Activated T-cell treated with anti-CD3 and anti-CD28 coated beads, Interleukin-2, amount 50 U/mL, for 24 hours (primary cell): ENCODE results near the gene SRD5A3.

Source experiments
- DNase-seq: peaks from one replicate; pipeline ENCODE4 v3.0.0-alpha.2; 2020
- H3K27ac Mint-ChIP-seq: 2 replicates; pipeline ENCODE4 v1.8.0; 2020; ENCODE audit warnings: mild to moderate bottlenecking, mixed read lengths
- H3K27me3 Mint-ChIP-seq: 2 replicates; pipeline ENCODE4 v1.8.0; 2020; ENCODE audit warnings: mixed read lengths
- H3K36me3 Mint-ChIP-seq: 2 replicates; pipeline ENCODE4 v1.8.0; 2020; ENCODE audit warnings: low read depth, mixed read lengths
- H3K4me1 Mint-ChIP-seq: 2 replicates; pipeline ENCODE4 v1.8.0; 2020; ENCODE audit warnings: low read depth, mixed read lengths
- H3K4me3 Mint-ChIP-seq: 2 replicates; pipeline ENCODE4 v1.8.0; 2020; ENCODE audit warnings: mild to moderate bottlenecking, moderate library complexity, mixed read lengths
- H3K9me3 Mint-ChIP-seq: 2 replicates; pipeline ENCODE4 v1.8.0; 2020; ENCODE audit warnings: mixed read lengths

Gene SRD5A3

DNA sequence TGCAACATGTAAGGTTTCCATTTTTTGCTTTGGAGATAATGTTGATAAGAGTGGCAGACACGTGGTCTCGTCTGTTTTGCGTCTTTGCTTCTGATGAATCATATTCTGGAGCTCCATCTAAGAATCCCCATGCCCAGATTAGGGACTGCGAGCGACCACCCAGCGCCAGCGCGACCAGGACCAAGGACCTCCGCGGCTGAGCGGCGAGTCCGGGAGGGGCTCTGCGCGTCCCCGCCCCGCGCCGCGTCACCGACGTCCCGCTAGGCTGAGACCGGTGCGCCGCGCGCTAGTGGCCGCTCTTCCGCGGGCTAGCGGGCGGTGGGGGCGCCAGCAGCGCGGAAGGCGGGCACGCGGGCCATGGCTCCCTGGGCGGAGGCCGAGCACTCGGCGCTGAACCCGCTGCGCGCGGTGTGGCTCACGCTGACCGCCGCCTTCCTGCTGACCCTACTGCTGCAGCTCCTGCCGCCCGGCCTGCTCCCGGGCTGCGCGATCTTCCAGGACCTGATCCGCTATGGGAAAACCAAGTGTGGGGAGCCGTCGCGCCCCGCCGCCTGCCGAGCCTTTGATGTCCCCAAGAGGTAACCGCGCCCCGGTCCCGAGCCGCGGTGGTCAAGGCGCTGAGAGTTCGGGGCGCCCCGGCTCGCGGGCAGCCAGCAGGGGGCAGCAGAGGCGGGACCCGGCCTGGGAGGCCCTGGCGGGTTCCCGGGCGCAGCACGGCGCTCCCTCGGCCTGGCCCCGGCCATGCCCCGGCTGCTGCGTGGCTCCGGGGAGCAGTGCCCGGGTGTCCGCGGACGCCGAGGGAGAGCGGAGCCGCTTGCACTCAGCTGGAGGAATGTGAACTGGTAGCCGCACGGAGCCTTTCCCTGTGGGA, at the start of gene SRD5A3:
Gene SRD5A3, plus strand, starts transcription at position 263 of the 871 bp plus-strand sequence. Its CDS starts 95 bp downstream, at position 358.
- Mint-ChIP-seq H3K36me3 (peaks cover 2% of the 10 kb centered on the region), H3K9me3 (no peaks in the 10 kb centered on the region), H3K27me3 (no peaks in the 10 kb centered on the region), H3K27ac (peak within 1 kb of the TSS; percentile 92), H3K4me3 (peak within 1 kb of the TSS; percentile 88), H3K4me1 (peaks cover 23% of the 10 kb centered on the region)
- DNase-seq, result peak; percentile 92

DNA sequence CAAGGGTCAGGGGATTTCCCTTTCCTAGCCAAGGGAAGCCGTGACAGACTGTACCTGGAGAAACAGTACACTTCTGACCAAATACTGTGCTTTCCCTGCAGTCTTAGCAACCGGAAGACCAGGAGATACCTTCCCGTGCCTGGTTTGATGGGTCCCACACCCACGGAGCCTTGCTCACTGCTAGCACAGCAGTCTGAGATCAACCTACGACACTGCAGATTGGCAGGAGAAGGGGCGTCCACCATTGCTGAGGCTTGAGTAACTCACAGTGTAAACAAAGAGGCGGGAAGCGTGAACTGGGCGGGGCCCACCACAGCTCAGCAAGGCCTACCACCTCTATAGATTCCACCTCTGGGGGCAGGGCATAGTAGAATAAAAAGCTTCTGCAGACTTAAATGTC, 48.7 kb upstream of the SRD5A3 start:
- Mint-ChIP-seq H3K4me1 (no peaks in the 10 kb centered on the region), H3K27ac (no peak overlapping the region), H3K9me3 (no peaks in the 10 kb centered on the region), H3K36me3 (no peaks in the 10 kb centered on the region), H3K27me3 (peaks cover 10% of the 10 kb centered on the region), H3K4me3 (no peak overlapping the region)
- DNase-seq, result no peak

DNA sequence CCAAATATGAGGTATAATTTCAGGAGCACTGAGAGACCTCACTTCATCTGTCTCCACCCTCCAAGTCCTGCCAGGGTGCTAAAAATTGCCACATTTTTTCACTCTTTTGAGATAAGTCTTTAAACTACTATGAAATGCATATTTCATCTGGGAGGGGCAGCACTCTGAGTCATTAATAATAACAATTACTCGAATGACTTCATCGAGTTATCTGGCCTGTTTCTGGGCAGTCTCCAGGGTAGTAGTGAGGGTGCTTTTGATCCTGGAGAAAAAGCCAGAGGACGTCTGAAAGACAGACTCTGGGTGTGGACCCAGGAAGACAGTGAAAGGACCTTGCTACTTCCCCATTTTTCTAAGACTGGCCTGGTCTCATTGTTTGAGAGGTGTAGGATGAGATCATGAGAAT, 42.3 kb upstream of the SRD5A3 start:
- H3K9me3 Mint-ChIP-seq, result no peaks in the 10 kb centered on the region
- no peak overlapping the region for H3K4me3 Mint-ChIP-seq
- no peak overlapping the region for H3K27ac Mint-ChIP-seq
- H3K36me3 Mint-ChIP-seq, result no peaks in the 10 kb centered on the region
- H3K4me1 Mint-ChIP-seq, result no peaks in the 10 kb centered on the region
- H3K27me3 Mint-ChIP-seq, result peaks cover 4% of the 10 kb centered on the region
- DNase-seq, result no peak

DNA sequence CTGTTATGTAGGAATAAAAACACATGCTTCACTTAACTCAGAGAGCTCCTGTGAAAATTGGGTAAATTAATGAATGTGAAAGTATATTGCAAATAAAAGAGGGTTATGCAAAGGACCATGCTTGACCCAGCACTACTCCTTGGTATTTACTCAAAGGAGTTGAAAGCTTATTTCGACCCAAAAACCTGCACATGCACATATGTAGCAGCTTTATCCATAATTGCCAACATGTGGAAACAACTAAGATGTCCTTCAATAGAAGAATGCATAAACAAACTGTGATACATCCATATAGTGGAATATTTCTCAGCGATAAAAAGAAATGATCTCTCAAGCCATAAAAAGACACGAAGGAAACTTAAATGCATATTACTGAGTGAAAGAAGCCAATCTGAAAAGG, 41.7 kb upstream of the SRD5A3 start:
- no peak for DNase-seq
- Mint-ChIP-seq H3K4me1 (no peaks in the 10 kb centered on the region), H3K36me3 (no peaks in the 10 kb centered on the region), H3K4me3 (no peak overlapping the region), H3K27ac (no peak overlapping the region), H3K27me3 (peaks cover 4% of the 10 kb centered on the region), H3K9me3 (no peaks in the 10 kb centered on the region)

DNA sequence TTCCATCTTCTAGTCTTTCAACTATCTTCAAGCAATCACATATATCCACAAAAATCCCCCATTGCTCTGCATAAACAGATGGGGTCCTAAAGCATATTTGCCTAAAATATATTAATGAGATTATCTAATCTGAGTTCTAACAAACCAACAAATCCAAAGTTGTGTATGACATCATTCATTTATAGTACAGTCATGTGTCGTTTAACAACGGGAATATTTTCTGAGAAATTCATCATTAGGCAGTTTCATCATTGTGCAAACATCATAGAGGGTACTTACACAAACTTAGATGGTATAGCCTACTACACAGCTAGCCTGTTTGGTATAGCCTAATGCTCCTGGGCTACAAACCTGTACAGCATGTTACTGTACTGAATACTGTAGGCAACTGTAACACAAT, 38.0 kb upstream of the SRD5A3 start:
- Mint-ChIP-seq H3K9me3 (no peaks in the 10 kb centered on the region), H3K4me3 (no peak overlapping the region), H3K27ac (no peak overlapping the region)

DNA sequence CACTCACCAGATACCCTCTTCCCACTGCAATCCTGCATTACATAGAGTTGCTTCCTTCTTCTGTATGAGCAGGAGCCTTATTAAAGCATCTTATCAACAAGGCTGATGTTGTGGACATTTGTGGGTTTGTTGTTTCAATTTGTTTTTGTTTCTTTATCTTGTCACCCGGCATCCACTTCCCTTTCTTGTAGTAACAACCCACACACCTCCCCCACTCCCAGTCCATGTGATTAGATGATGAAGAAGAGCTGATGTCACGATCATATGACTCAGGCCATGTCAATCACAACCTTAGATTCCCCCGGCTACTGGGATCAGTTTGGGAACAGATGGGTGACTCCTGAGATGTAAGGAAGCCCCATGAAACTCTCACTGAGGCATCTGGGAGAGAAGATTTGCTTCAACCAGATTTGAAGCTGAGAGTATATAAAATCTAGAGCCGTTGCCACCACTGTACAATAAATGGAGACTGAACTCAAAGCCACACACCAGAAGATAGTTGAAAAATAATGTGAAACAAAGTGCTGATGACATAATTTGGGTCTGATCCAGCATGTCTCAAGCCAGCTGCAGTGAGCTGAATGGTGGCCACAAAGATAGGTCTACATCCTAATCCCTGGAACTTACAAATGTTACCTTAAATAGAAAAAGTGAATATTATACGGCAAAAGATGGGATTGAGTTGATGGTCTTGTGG, 34.1 kb upstream of the SRD5A3 start:
- Mint-ChIP-seq H3K36me3 (no peaks in the 10 kb centered on the region), H3K9me3 (no peaks in the 10 kb centered on the region), H3K4me1 (peaks cover 2% of the 10 kb centered on the region), H3K4me3 (no peak overlapping the region), H3K27ac (no peak overlapping the region), H3K27me3 (peaks cover 3% of the 10 kb centered on the region)
- DNase-seq, result no peak

More for the DNA sequence above, 38.0 kb upstream of the SRD5A3 start:
- H3K4me1 Mint-ChIP-seq, result peaks cover 2% of the 10 kb centered on the region
- H3K36me3 Mint-ChIP-seq, result no peaks in the 10 kb centered on the region
- no peak for DNase-seq
- H3K27me3 Mint-ChIP-seq, result peaks cover 4% of the 10 kb centered on the region

DNA sequence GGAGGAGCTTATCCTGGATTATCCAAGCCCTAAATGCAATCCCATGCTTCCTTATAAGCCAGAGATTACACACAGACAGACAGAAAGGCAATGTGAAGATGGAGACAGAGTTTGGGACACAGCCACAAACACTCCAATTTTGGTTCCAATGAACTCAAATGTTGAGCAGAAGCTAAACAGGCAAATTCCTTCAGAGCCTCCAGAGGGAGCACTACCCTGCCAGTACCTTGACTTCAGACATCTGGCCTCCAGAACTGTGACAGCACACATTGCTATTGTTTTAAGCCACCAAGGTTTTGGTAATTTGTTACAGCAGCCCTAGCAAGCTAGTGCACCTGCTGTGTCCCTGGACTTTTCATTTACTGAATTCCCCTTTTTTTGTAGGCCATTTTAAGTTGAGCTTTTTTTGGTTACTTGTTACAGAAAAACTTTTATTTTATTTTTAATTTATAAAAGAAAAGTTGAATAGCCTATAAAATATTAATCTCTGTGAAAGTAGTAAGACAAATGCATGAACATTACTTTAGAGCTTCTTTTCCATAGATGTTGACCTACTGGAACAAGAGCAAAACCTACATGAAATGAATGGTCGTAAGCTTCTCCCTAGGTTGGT, 33.4 kb upstream of the SRD5A3 start:
- peaks cover 3% of the 10 kb centered on the region for H3K27me3 Mint-ChIP-seq
- no peaks in the 10 kb centered on the region for H3K9me3 Mint-ChIP-seq
- H3K36me3 Mint-ChIP-seq, result no peaks in the 10 kb centered on the region
- no peak for DNase-seq
- H3K27ac Mint-ChIP-seq, result no peak overlapping the region
- H3K4me3 Mint-ChIP-seq, result no peak overlapping the region
- H3K4me1 Mint-ChIP-seq, result peaks cover 5% of the 10 kb centered on the region

DNA sequence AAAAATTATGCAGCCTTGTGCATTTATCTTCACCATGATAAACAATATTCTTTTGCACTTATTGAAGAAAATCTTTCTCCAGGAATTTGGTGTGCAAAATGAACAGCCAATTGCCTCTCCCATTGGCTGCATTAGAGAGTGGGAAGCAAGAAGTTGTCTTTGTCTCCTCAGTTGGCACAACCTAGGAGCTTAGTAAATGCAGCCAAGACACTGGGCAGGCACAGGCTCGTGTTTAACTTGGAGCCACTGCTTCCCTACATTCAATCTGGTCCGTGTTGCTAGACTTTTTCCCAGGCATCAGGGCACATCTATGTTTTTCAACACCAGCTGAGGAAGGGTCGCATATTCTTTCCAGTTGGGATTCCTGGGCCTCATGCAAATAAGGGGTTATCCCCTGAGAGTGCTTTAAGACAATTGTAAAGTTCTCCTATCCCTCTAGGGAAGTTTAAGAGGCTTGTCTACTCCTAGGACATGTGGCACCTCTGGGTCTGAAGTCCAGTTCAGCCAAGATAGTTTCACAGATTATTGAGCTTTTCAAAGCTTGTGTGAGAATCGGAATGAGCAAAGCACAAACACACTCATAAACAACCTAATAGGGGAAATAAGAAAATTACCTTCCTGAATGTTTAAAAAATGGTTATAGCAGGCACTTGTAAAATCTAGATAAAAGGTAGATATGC, 31.8 kb upstream of the SRD5A3 start:
- no peak overlapping the region for H3K27ac Mint-ChIP-seq
- H3K4me3 Mint-ChIP-seq, result no peak overlapping the region
- peaks cover 21% of the 10 kb centered on the region for H3K4me1 Mint-ChIP-seq
- no peaks in the 10 kb centered on the region for H3K9me3 Mint-ChIP-seq
- no peaks in the 10 kb centered on the region for H3K36me3 Mint-ChIP-seq
- no peak for DNase-seq
- H3K27me3 Mint-ChIP-seq, result peaks cover 3% of the 10 kb centered on the region

DNA sequence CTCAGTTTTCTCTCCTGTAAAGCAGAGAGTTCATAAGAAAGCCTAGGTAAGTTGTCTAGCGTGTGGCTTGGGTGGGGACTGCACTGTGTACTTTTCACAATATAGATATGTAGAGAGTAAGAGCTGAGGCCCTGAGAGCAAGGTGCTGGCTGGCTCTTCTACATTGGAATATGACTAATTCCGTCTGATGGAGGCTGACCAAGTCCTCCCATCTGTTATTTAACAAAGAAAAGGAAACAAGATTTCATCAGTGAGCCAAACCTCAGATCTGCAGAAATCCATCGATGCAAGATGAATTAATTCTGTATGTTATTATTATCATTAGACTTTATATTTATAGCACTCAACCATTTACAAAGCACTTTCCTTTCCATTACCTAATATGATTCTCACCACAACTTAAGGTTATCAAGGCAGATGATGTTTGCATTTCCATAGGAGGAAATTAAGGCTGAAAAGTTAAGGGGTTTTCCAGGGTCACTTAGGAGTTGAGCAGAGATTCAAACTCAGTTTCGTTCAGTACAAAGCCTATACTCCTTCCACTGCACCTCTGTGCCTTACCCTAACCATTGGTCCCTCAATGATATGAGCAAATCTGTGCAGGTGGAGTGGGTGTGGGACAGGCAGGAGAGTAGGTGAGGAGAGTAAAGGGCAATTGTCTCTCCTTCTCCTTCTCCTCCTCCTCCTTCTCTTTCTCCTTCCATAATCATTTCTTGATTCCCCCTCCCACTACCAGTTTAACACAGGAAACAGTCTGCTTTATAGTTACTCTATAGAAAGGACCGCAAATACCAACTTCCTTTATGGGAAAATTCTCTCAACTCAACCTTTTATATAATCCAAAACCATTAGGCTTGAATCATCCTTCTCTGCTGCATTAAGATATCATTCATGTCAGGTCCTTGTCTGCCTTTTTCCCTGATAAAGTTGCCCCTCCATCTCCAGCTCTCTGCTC, 27.6 kb upstream of the SRD5A3 start:
- Mint-ChIP-seq H3K27ac (peak overlapping the region; percentile 68), H3K9me3 (no peaks in the 10 kb centered on the region), H3K4me1 (peaks cover 31% of the 10 kb centered on the region), H3K27me3 (peaks cover 3% of the 10 kb centered on the region), H3K4me3 (no peak overlapping the region), H3K36me3 (no peaks in the 10 kb centered on the region)
- DNase-seq, result peak; percentile 34

DNA sequence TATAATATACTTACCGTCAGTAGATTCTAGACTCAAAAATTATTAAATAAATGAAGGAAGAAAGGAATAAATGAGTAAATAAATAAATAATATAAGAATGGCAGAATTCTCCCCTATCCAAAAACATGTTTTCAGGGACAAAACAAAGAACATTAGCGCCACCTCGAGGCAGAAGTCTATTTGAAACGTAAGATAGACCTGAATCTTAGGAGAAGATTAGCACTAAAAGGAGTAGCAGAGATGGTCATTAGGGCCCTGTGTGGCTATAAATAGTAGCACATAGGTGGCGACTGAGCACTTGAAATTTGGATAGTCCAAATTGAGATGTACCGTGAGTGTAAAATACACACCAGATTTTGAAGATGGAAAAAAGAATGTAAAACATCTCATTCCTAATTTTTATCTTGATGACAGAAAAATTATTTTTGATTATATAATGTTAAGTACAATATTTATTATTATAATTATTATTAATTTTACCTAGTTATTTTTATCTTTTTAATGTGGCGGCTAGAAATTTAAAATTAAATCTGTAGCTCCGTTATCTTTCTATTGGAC, 24.3 kb upstream of the SRD5A3 start:
- no peaks in the 10 kb centered on the region for H3K9me3 Mint-ChIP-seq
- peak; percentile 47 for DNase-seq
- H3K36me3 Mint-ChIP-seq, result no peaks in the 10 kb centered on the region
- no peaks in the 10 kb centered on the region for H3K27me3 Mint-ChIP-seq
- H3K4me1 Mint-ChIP-seq, result peaks cover 31% of the 10 kb centered on the region
- no peak overlapping the region for H3K27ac Mint-ChIP-seq
- no peak overlapping the region for H3K4me3 Mint-ChIP-seq

DNA sequence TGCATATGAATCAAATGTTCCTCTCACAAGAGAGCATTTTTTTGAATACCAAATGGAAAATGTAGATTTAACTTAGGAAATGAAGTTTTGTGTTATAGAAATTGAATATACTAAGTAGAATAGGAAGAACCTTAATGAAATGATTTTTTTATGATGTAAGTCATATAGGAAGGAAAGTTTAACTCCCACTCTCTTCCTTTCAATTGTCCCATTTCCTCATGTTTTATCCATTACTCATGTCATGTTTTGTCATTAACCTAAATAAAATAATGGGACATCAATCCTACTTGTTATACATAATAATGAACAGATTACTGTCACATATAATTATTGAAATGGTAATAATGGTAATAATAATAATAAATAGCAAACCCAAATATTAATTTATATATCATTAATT, 22.7 kb upstream of the SRD5A3 start:
- Mint-ChIP-seq H3K4me1 (peaks cover 21% of the 10 kb centered on the region), H3K4me3 (no peak overlapping the region), H3K27me3 (no peaks in the 10 kb centered on the region), H3K27ac (no peak overlapping the region), H3K9me3 (no peaks in the 10 kb centered on the region), H3K36me3 (no peaks in the 10 kb centered on the region)
- DNase-seq, result no peak

DNA sequence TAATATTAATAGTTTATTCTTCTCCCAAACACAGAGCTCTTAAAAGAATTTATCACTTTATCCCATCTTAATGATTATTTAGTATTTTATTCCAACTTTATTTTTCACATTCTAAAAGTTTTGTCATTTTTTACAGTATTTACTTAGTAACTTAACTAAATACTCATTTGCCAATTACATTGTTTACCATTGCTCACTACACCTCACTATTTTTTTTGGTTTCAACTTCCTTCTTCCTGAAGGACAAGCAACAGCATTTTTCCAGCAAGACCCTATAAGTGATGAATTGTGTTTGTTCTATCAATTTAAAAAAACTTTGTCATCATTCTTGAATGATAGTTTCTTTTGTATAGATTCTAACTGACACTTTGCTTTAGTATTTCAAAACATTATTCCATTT, 19.4 kb upstream of the SRD5A3 start:
- H3K27ac Mint-ChIP-seq, result no peak overlapping the region
- H3K9me3 Mint-ChIP-seq, result peaks cover 3% of the 10 kb centered on the region
- no peaks in the 10 kb centered on the region for H3K27me3 Mint-ChIP-seq
- no peak for DNase-seq
- no peak overlapping the region for H3K4me3 Mint-ChIP-seq
- peaks cover 2% of the 10 kb centered on the region for H3K4me1 Mint-ChIP-seq
- H3K36me3 Mint-ChIP-seq, result no peaks in the 10 kb centered on the region

DNA sequence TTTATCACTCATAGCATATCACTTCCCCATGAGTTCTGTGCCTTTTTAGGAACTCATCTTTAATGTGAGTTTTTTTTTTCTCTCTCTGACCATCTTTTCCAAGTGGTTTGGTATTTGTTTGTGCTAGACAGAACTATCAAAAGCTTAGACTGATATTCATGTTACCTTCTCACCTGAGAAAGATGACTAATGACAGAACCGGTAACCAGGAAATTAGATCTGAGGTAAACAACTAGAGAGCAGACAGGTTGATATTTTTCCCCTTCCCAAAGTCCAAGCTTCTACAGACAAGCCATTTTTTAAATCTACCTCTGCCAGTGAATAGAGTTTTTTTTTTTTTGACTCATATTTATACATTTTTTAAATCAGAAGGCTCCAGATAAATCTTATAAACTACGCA, 17.0 kb upstream of the SRD5A3 start:
- Mint-ChIP-seq H3K27ac (no peak overlapping the region), H3K4me1 (peaks cover 2% of the 10 kb centered on the region), H3K27me3 (no peaks in the 10 kb centered on the region), H3K36me3 (no peaks in the 10 kb centered on the region), H3K4me3 (no peak overlapping the region), H3K9me3 (peaks cover 3% of the 10 kb centered on the region)
- DNase-seq, result no peak
